Pancreas (tissue), 10 donors: ENCODE data around the gene FPR2. TPM values are rescaled to one million over a fixed set of nuclear protein-coding genes. Genes with fewer than 3 reads are reported as not detected.
A peak's percentile ranks its signal among the peaks of the same experiment; 100 is the strongest.

Experiments
- ATAC-seq, 4 donors: fragments of 200-7000 bp; cut with Tn5 transposase; one replicate each; pipeline versions ENCODE4 v1.8.0 to v1.9.1; 2020; ENCODE audit warnings: mild to moderate bottlenecking in 4 of 4, moderate library complexity in 4 of 4
- DNase-seq, 6 donors: peaks; one replicate each; pipeline ENCODE4 v3.0.0-alpha.2; 2020
- FAIRE-seq: peaks from 2 replicates; lab custom pipeline; 2012; peaks lifted over from hg19 to GRCh38; lab: Jason Lieb, UNC
- H3K27ac ChIP-seq, 4 donors: fragments of 200-600 bp; sonication (generic); 1 replicate in 3 of 4; 2 replicates in 1 of 4; pipeline versions ENCODE4 v1.5.0 to v1.8.0; 2020
- H3K27me3 ChIP-seq, 4 donors: fragments of 200-600 bp; one replicate each; pipeline ENCODE4 v1.8.0; 2021
- H3K36me3 ChIP-seq, 3 donors: fragments of 200-600 bp; sonication (generic) in 1 of 3; one replicate each; pipeline versions ENCODE4 v1.5.0 to v1.8.0; 2020 to 2021
- H3K4me1 ChIP-seq, 3 donors: fragments of 200-600 bp; one replicate each; pipeline ENCODE4 v1.8.0; 2021
- H3K4me3 ChIP-seq, 4 donors: fragments of 200-600 bp; sonication (generic) in 2 of 4; one replicate each; pipeline versions ENCODE4 v1.5.0 to v1.8.0; 2020 to 2021
- H3K9me3 ChIP-seq, 4 donors: fragments of 200-600 bp; one replicate each; pipeline ENCODE4 v1.8.0; 2021
- WGBS, 2 donors: extraction: QIAGEN DNeasy Blood & Tissue Kit; methylation state at CpG; one replicate each; pipeline ENCODE4 v1.1.7; 2013; 5-methylcytosine and 5-hydroxymethylcytosine counted together
- intact Hi-C, 3 donors: fragments of 100-400 bp; cut with DNase I; formaldehyde crosslinking; loops; one replicate each; pipeline versions ENCODE4 v1.11.1 to v1.14.2; 2022
- polyA plus RNA-seq, 2 donors: library from polyadenylated mRNA; stranded (reverse); fragments of 200-250 nt; gene quantifications; one replicate each; pipeline ENCODE4 v1.2.3, GENCODE V29; 2013
- total RNA-seq, 6 donors: library from RNA; stranded (reverse); fragmentation: NEBNext Ultra II Directional in 4 of 6; extraction: Animal tissue kit (Norgen Biotek cat#: 25700) in 4 of 6; gene quantifications; one replicate each; pipeline versions ENCODE4 v1.2.1 to v1.2.4, GENCODE V29; 2021 to 2023
- TF ChIP-seq, protein P1 (sequence below), 4 donors: fragments of 200-600 bp; sonication (generic) in 3 of 4; IDR thresholded peaks; one replicate each; pipeline versions ENCODE4 v1.5.0 to v1.8.0; 2021; ENCODE audit warnings: antibody characterized with exemption in 4 of 4
- donor health status: healthy with polysubstance abuse.
- donor health status: DM: no; HTN: no; CAD: no; lungs with moderate emphysema.
- donor health status: DM: no; HTN: no; CAD: no.
- donor health status: control.
- donor health status: control.
- donor health status: Bipolar disorder and iron deficiency.
- donor health status: DM: yes; HTN: yes; CAD: no.
- donor health status: DM: no; HTN: no; CAD: no.
- donor health status: DM: no; HTN: no; CAD: no.
- donor health status: DM: yes; HTN: yes; CAD: no.

The FPR2 gene
- total and polyA plus RNA-seq, 8 donors, result 0.14 to 1.3 (median 0.67) TPM; not detected in 3

- Histone ChIP-seq H3K27me3 (no peaks in the 10 kb centered on the region), H3K27ac (no peak overlapping the region), H3K4me1 (no peaks in the 10 kb centered on the region), H3K36me3 (no peaks in the 10 kb centered on the region), H3K4me3 (no peak overlapping the region), H3K9me3 (no peaks in the 10 kb centered on the region)
- DNase-seq, result no peak
- ATAC-seq, result no peak
- TF ChIP-seq, protein P1, sequence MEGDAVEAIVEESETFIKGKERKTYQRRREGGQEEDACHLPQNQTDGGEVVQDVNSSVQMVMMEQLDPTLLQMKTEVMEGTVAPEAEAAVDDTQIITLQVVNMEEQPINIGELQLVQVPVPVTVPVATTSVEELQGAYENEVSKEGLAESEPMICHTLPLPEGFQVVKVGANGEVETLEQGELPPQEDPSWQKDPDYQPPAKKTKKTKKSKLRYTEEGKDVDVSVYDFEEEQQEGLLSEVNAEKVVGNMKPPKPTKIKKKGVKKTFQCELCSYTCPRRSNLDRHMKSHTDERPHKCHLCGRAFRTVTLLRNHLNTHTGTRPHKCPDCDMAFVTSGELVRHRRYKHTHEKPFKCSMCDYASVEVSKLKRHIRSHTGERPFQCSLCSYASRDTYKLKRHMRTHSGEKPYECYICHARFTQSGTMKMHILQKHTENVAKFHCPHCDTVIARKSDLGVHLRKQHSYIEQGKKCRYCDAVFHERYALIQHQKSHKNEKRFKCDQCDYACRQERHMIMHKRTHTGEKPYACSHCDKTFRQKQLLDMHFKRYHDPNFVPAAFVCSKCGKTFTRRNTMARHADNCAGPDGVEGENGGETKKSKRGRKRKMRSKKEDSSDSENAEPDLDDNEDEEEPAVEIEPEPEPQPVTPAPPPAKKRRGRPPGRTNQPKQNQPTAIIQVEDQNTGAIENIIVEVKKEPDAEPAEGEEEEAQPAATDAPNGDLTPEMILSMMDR (IDR thresholded peaks at IDR 0.05), result no peak
- intact Hi-C loops, result no loop called here
- FAIRE-seq, result no peak
- WGBS, 2 donors, result 47 to 54% methylated on average over 4 of the region's 4 CpGs
Measured at GRCh38 chr19:51749979-51750378, 11.0 kb upstream of the FPR2 start.

DNA sequence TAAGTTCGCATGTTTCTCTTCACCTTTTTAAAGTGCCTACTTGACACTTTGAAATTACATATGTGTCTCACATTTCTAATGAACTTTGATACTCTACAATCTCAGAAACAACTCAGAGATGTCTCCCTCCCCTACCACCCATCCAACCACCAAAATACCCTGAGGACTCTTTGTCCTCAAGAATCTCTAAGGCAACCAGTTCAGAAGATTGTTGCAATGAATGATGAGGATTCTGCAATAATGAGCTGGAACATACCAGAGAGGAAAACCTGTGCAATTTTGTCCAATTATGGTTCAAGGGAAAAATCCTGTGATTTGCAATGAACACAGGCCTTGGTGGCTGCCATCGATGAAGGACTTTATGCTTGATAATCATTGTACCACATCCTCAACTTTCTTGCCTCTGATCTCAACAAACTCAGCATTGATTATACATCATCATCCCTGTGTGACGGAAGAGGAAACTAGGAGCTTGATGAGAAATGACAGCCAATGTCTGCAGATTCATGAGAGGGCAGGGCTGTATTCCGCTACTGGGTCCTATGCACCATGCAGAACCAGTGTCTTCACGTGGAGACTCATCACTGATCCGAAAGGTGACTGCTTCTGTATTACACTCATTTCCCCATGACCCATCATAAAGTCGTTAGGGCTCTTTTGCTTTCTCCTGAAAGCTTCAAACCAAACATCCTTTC lies 10.4 kb upstream of the FPR2 start:
- Histone ChIP-seq H3K4me1 (no peaks in the 10 kb centered on the region), H3K27ac (no peak overlapping the region), H3K9me3 (no peaks in the 10 kb centered on the region), H3K27me3 (no peaks in the 10 kb centered on the region), H3K4me3 (no peak overlapping the region), H3K36me3 (no peaks in the 10 kb centered on the region)
- FAIRE-seq (no peak), ATAC-seq (no peak), DNase-seq (no peak)
- intact Hi-C loops, result no loop called here
- TF ChIP-seq, protein P1 (IDR thresholded peaks at IDR 0.05), result no peak
- WGBS, 2 donors, result 57 to 71% methylated on average over 7 of the region's 7 CpGs

GRCh38 chr19:51751655-51752054 lies 9.3 kb upstream of the FPR2 start, which contains the start of gene FPR1:
FPR1 (minus strand) TSS chr19:51751878; CDS start chr19:51746994, 4,884 bp downstream.
- Histone ChIP-seq H3K4me1 (no peaks in the 10 kb centered on the region), H3K27me3 (no peaks in the 10 kb centered on the region), H3K9me3 (no peaks in the 10 kb centered on the region), H3K4me3 (peak within 1 kb of the TSS in 1 of 4 donors; percentile 7), H3K36me3 (no peaks in the 10 kb centered on the region), H3K27ac (peak within 1 kb of the TSS in 1 of 4 donors; percentile 19)
- 21 to 29% methylated on average over 2 of the region's 2 CpGs for WGBS, 2 donors
- DNase-seq, result peak in 1 of 6 donors; percentile 32
- FAIRE-seq, result no peak
- intact Hi-C loops, result no loop called here
- peak in 2 of 4 donors; percentile 63 to 83 for ATAC-seq
- TF ChIP-seq, protein P1 (IDR thresholded peaks at IDR 0.05), result no peak

DNA sequence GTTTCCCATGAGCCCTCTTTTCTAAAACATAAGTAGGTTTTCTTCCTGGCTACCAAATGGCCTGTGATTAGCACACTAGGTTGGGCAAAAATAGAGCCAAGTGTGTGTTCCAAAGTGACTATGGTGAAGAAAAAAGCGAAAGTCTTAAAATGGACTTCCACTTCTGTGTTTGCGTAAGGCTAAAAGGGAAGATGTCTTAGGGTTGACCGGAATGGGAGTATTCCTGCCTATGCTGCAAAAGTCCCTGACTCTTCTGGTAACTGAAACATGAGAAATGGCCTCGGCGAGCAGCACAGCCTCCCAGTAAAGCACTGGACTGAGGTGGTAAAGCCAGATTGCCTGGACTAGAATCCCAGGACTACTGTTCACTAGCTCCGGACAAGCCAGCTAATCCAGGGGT lies 6.9 kb upstream of the FPR2 start:
- no peak overlapping the region for H3K27ac ChIP-seq
- no peaks in the 10 kb centered on the region for H3K27me3 ChIP-seq
- FAIRE-seq, result no peak
- intact Hi-C loops, result no loop called here
- 64 to 79% methylated on average over 6 of the region's 6 CpGs for WGBS, 2 donors
- no peaks in the 10 kb centered on the region for H3K9me3 ChIP-seq
- peak in 2 of 4 donors; percentile 55 to 60 for ATAC-seq
- DNase-seq, result no peak
- TF ChIP-seq, protein P1 (IDR thresholded peaks at IDR 0.05), result no peak
- H3K36me3 ChIP-seq, result no peaks in the 10 kb centered on the region
- no peaks in the 10 kb centered on the region for H3K4me1 ChIP-seq
- H3K4me3 ChIP-seq, result no peak overlapping the region

GRCh38 chr19:51754770-51755169 lies 6.2 kb upstream of the FPR2 start:
- Histone ChIP-seq H3K27me3 (no peaks in the 10 kb centered on the region), H3K4me3 (no peak overlapping the region), H3K4me1 (no peaks in the 10 kb centered on the region), H3K36me3 (no peaks in the 10 kb centered on the region), H3K9me3 (no peaks in the 10 kb centered on the region), H3K27ac (no peak overlapping the region)
- intact Hi-C loops, result no loop called here
- FAIRE-seq (no peak), ATAC-seq (no peak), DNase-seq (no peak)
- WGBS, 2 donors, result 62 to 72% methylated on average over 4 of the region's 4 CpGs
- TF ChIP-seq, protein P1 (IDR thresholded peaks at IDR 0.05), result no peak
